AG10803 (cell line): ENCODE measurements around the gene PTPRM.

Source experiments
- DNase-seq: peaks from one replicate; pipeline ENCODE4 v3.0.0; 2010; ENCODE audit warnings: low read depth
- H3K4me3 ChIP-seq: 2 replicates; pipeline ENCODE4 v1.5.1; 2011; ENCODE audit warnings: mild to moderate bottlenecking, low read length, control low read depth
- CTCF ChIP-seq: conservative IDR thresholded peaks from 2 replicates; pipeline ENCODE4 v1.5.1; 2011; ENCODE audit warnings: mild to moderate bottlenecking, low read length, control low read depth, inconsistent platforms

The PTPRM gene

GRCh38 chr18:8262221-8262620 lies 695.1 kb downstream of the PTPRM start:
- no peak overlapping the region for H3K4me3 ChIP-seq
- TF ChIP-seq CTCF = no peak
- no peak for DNase-seq

- DNase-seq = no peak
- no peak overlapping the region for H3K4me3 ChIP-seq
- TF ChIP-seq CTCF = no peak
Observed at GRCh38 chr18:8264116-8264515, 697.0 kb downstream of the PTPRM start.

- no peak overlapping the region for H3K4me3 ChIP-seq
- no peak for DNase-seq
- no peak for TF ChIP-seq CTCF
Observed at GRCh38 chr18:8264861-8265411, 697.8 kb downstream of the PTPRM start.

GRCh38 chr18:8272254-8272653 lies 705.1 kb downstream of the PTPRM start:
- no peak for TF ChIP-seq CTCF
- DNase-seq = no peak
- H3K4me3 ChIP-seq = no peak overlapping the region

- DNase-seq = no peak
- no peak overlapping the region for H3K4me3 ChIP-seq
- no peak for TF ChIP-seq CTCF
Observed at GRCh38 chr18:8274370-8274769, 707.3 kb downstream of the PTPRM start.

- H3K4me3 ChIP-seq = no peak overlapping the region
- no peak for DNase-seq
- no peak for TF ChIP-seq CTCF
Observed at GRCh38 chr18:8276406-8276805, 709.3 kb downstream of the PTPRM start.

- H3K4me3 ChIP-seq = no peak overlapping the region
- TF ChIP-seq CTCF = no peak
- no peak for DNase-seq
Observed at GRCh38 chr18:8277270-8277669, 710.2 kb downstream of the PTPRM start.
